Gastrocnemius medialis (tissue), 4 donors: ENCODE measurements around the gene CALD1.

Experiments used
- CTCF ChIP-seq, 5 experiments: fragments of 450-650 bp in 3 of 5; fragments of 200-600 bp in 2 of 5; sonication (generic) in 2 of 5; IDR thresholded peaks in 4 of 5; conservative IDR thresholded peaks in 1 of 5; 1 replicate in 4 of 5; 2 replicates in 1 of 5; pipeline ENCODE4 v1.5.1; 2016 to 2019; ENCODE audit warnings: antibody characterized with exemption in 5 of 5, mild to moderate bottlenecking in 3 of 5, moderate library complexity in 3 of 5
- POLR2A ChIP-seq, 2 donors: fragments of 450-650 bp; IDR thresholded peaks; one replicate each; pipeline ENCODE4 v1.6.1; 2017; ENCODE audit warnings: antibody characterized with exemption in 2 of 2, mild to moderate bottlenecking in 2 of 2, moderate library complexity in 2 of 2

GRCh38 chr7:134999136-134999535, 219.7 kb downstream of the CALD1 start:
- TF ChIP-seq POLR2A (IDR thresholded peaks at IDR 0.05) = no peak
- TF ChIP-seq CTCF (IDR thresholded peaks at IDR 0.05 in 4 of 5, conservative IDR thresholded peaks at IDR 0.05 in 1 of 5) = no peak
